Right forelimb (tissue), 1 donor: Measurements from ENCODE around the gene SCG2.
A peak's percentile ranks its signal among the peaks of the same experiment; 100 is the strongest.

ENCODE experiments used
- DNase-seq: peaks from one replicate; pipeline ENCODE4 v3.0.0-alpha.2; 2018

The SCG2 gene

GRCh38 chr2:223601932-223602666 is at the start of gene SCG2:
Gene SCG2 (minus strand): TSS chr2:223602361. CDS start chr2:223599282, 3,079 bp downstream.
- DNase-seq = peak; percentile 86

GRCh38 chr2:223649554-223650533 is 47.7 kb upstream of the SCG2 start:
- no peak for DNase-seq

DNA sequence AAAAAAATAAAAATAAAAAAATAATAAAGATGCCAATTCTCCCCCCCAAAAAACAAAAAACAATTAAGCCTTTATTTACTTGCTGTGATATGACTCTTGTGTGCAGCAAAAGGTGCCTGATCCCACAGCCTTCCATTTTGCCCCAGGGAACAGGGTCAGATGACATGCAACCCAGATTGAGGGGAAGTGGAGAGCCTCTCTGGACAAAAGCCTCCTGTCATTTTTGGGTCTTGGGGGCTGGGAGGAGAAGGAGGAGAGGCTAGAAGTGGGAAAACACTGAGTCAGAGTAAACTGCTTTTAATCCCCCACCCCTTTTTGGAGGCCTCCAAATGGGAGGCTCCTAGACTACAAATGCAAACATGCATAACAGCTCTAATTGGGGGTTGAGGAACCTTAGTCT is 46.6 kb upstream of the SCG2 start:
- DNase-seq = no peak

- no peak for DNase-seq
Observed at GRCh38 chr2:223647258-223647952, 45.2 kb upstream of the SCG2 start.

DNA sequence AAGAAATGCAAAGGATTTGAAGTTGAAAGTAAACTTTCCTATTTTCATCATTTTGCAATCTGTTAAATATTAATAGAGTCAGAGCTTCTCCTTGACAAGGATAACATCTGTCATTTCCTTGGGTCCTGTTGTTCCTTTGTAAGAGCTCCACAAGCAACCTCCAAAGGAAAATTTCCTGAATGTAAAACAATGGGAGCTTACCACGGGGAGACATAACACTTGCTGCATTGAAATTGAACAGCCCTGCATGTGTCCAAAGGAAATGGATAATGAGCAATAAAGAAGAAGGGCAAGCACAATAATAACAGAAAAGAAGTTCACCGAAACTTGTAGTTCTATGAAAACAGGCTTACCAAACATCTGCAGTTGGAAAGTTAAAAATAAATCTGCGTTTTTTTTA is 42.0 kb upstream of the SCG2 start:
- DNase-seq = no peak

DNA sequence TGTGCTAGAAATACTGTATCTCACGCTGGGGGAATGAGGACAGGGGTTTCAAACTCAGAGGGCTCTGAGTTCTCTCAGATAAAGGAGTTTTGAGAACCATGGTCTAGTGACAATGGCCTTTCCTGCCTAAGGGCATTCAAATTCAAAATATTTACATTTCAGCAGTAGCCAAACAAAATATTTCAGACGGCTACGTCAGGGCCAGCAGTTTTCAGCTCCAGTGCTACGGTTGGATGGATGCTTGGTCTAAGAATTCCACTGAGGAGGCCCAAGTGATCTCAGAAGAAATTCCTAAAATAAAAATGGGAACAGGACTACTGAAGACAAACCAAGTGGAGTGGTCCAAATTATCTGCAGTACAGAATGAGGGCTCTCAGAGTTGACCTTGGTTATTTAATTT is 41.1 kb upstream of the SCG2 start:
- no peak for DNase-seq

DNA sequence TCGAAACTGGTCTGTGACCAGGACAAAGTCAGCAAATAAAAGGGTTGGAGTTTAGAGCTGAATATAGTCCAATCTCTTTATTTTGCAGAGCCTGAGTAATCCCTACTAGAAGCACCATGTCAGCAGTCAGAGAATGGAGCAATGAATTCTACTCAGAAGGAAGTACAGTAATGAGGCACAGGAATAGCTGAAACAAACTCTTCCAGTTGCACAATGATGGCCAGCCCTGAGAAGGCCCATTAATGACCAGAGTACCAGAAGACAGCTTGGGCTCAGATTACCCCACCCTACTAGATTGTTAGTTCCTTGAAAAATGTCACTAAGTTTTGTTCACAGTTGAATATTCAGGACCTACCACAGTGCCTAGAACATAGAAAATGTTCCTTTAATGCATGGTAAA is 40.3 kb upstream of the SCG2 start:
- no peak for DNase-seq

- no peak for DNase-seq
Observed at GRCh38 chr2:223641082-223641481, 38.9 kb upstream of the SCG2 start.

GRCh38 chr2:223635080-223635479 is 32.9 kb upstream of the SCG2 start:
- no peak for DNase-seq

- DNase-seq = no peak
Observed at GRCh38 chr2:223634238-223634637, 32.1 kb upstream of the SCG2 start.

GRCh38 chr2:223633656-223634055 is 31.5 kb upstream of the SCG2 start:
- no peak for DNase-seq

- DNase-seq = no peak
Observed at GRCh38 chr2:223632826-223633225, 30.7 kb upstream of the SCG2 start.

- no peak for DNase-seq
Observed at GRCh38 chr2:223626716-223627115, 24.6 kb upstream of the SCG2 start.

DNA sequence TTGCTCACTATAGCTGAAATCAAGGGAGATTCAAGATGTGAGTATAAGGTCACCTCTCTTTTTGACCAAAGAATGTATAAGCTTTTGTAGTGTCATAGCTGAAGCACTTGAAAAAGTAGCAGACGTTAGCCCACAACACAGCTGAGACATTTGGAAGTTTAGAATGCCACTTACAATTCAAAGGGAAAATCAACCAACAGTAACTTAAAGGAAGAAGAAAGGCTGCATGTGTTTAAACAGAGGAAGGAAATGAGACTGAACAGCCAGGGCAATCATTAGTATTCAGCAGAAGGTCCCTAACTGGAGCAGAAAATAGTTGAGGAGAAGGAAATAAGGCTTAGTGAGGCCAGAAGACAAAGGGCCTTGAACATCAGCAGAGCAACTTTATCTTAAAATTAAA is 23.5 kb upstream of the SCG2 start:
- no peak for DNase-seq

- DNase-seq = no peak
Observed at GRCh38 chr2:223621901-223622300, 19.7 kb upstream of the SCG2 start.

- no peak for DNase-seq
Observed at GRCh38 chr2:223619486-223620129, 17.4 kb upstream of the SCG2 start.

DNA sequence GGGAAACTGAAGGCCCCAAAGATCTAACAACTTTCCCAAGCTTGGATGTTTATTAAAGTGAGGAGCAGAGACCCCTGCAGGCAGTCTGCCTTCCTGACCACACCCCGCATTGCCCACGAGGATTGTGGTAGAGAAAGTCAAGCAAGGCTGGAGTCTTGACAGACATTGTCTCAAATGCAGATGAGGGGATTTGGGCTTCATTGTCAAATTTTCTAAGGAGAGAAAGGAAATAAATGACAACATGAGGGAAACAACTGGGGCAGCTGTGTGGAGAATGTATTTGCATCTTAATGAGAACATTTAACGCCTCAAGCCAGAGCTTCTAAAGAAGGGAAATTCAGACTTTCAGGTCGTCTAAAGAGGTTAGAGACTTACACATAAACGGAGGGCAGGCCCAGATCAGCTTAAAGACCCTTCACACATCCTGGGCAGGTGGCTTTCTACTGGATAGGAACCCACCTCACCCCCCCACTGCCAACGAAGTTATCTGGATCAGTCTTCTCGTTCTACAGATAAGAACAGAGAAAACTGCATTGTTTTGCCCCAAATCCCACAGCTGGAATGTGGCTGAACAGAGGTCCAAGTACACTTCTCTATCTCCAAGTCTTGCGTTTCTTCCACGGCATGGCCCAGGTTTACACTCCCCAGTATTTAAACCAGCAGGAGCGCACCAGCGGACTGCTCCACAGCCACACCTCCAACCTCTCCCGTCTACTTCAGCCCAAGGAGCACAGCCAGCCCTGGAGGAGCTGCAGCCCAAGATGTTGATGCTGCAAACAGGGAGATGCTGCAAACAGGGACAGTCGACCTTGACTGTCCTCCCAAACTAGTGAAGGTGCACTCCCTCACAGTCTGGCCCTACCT is 16.2 kb upstream of the SCG2 start:
- DNase-seq = no peak

- DNase-seq = no peak
Observed at GRCh38 chr2:223614534-223614933, 12.4 kb upstream of the SCG2 start.

DNA sequence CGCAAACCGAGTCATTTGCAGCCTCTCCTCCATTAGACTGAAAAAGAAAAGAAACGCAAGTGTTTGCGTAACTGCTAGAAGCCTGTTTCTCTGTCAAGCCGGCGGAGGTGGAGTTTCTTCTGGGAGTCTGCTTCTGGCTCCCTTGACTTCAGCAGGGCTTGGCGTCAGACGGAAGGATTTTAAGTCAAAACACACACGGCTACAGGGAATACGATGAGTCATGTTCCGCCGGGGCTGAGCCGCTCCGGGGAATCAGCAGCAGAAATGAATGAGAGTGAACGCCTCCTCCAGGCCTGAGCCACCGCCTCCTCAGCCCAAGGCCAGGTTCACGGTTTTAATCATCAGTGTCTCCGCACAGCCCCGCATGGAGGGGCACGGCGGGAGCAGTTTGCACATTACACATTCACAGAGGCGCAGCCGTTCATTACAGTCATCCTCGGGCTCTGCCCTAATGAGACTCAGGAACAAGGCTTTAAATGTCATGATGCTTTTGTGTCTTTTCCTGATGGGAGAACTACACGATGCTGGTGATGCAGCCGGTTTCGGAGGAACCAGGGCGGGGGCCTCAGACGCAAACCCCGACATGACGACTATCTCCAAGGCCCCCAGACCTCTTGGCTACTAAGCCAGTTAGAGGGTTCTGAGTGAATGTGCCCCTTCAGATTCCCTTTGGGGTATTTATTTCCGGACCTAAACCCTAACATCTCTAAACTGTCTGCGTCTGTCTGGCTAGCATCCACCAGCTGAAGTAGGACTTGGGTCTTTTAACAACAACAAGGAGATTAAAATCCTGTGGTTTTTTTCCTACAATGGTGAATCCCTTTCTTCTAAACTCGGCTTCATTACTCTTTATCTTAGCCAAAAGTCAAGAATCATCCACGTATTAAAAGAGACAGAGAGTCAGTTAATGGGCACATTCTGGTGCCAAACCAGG is 11.1 kb upstream of the SCG2 start:
- DNase-seq = peak; percentile 75

- no peak for DNase-seq
Observed at GRCh38 chr2:223612501-223612900, 10.3 kb upstream of the SCG2 start.

DNA sequence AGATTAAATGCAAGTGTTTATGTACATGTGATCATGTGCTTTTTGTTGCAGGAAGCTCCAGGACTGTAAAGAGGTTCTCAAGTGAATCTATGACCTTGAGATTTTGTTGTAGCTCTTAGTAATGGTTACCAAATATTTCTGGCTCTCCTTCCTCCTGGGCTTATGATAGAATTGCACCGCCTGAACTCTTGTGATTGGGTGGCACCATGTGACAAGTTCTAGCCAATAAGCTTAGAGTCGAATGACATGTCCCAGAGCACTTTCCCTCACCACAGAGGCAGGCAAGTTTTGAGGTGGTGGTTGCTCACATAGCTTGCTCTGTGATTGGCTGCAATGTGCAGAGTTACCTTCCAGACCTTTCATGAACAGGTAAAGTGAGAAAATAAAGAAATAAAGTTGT is 8.9 kb upstream of the SCG2 start:
- DNase-seq = no peak
